Vagina (tissue), 2 donors: ENCODE measurements around the gene PNMA8C. TPM values are rescaled to one million over a fixed set of nuclear protein-coding genes. Genes with fewer than 3 reads are reported as not detected.
A peak's percentile ranks its signal among the peaks of the same experiment; 100 is the strongest.
"Not testable (repeated sequence)": the region's sequence is repeated elsewhere in the genome, so short reads cannot be mapped to it uniquely, and the experiment has no call there.

Experiments used
- DNase-seq, 2 donors: peaks; one replicate each; pipeline ENCODE4 v3.0.0-alpha.2; 2017; ENCODE audit errors: extremely low spot score in 2 of 2
- H3K27ac ChIP-seq: fragments of 200-600 bp; sonication (generic); one replicate; pipeline ENCODE4 v1.5.1; 2019
- H3K27me3 ChIP-seq: fragments of 200-600 bp; sonication (generic); one replicate; pipeline ENCODE4 v1.5.1; 2019
- H3K36me3 ChIP-seq, 2 donors: fragments of 200-600 bp; sonication (generic); one replicate each; pipeline ENCODE4 v1.5.1; 2017 to 2019
- H3K4me1 ChIP-seq: fragments of 200-600 bp; sonication (generic); one replicate; pipeline ENCODE4 v1.5.1; 2019
- H3K4me3 ChIP-seq, 2 donors: fragments of 200-600 bp; sonication (generic); 1 replicate in 1 of 2; 2 replicates in 1 of 2; pipeline ENCODE4 v1.5.1; 2016 to 2019
- H3K9me3 ChIP-seq: fragments of 200-600 bp; sonication (generic); one replicate; pipeline ENCODE4 v1.5.1; 2019
- POLR2A ChIP-seq, 2 donors: fragments of 450-650 bp; IDR thresholded peaks; one replicate each; pipeline ENCODE4 v1.6.1; 2017; ENCODE audit warnings: antibody characterized with exemption in 2 of 2, mild to moderate bottlenecking in 2 of 2, moderate library complexity in 2 of 2
- POLR2AphosphoS5 ChIP-seq, 2 donors: sonication (generic); formaldehyde crosslinking; IDR thresholded peaks; one replicate each; pipeline ENCODE4 v1.9.0; 2017; ENCODE audit warnings: antibody characterized with exemption in 2 of 2, mild to moderate bottlenecking in 2 of 2, low read depth in 1 of 2; ENCODE audit not compliant: insufficient read depth in 1 of 2
- intact Hi-C: fragments of 100-400 bp; cut with DNase I; formaldehyde crosslinking; loops from one replicate; pipeline ENCODE4 v1.15.1; 2023
- total RNA-seq: library from RNA; depleted of rRNA; stranded (reverse); fragments of >200 nt; gene quantifications from one replicate; pipeline ENCODE4 v1.2.3, GENCODE V29; 2016
- TF ChIP-seq, protein P1 (sequence below), 3 experiments: fragments of 450-650 bp in 2 of 3; fragments of 200-600 bp in 1 of 3; sonication (generic) in 1 of 3; IDR thresholded peaks; one replicate each; pipeline ENCODE4 v1.5.1; 2017 to 2019; ENCODE audit warnings: antibody characterized with exemption in 3 of 3, mild to moderate bottlenecking in 2 of 3, moderate library complexity in 2 of 3

The PNMA8C gene
- total RNA-seq, 1 donor from 2014 or later: 0.25 TPM

DNA sequence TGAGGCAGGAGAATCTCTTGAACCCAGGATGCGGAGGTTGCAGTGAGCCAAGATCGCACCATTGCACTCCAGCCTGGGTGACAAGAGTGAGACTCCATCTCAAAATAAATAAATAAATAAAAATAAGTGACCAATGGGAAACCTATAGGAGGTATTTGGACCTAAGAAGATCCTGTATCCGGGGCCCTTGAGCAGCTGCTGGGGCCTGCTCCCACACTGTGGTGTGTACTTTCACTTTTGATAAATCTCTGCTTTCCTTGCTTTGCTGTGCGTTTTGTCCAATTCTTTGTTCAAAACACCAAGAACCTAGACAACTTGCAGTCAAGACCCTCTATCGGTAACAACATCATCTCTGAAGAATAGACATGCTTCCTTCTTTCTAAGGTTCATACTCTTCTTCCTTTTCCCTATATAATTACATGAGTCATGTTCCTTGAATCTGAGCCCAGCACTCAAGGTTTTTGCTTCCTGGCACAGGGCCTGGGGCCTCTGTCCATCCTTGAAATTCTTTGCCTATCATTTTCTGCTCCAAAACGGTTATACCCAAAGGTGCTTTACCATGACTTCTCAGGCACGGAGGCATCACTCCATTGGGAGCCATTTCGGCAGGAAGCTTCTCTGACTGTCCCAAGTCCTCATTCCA lies 14.2 kb upstream of the PNMA8C start:
- TF ChIP-seq, protein P1, sequence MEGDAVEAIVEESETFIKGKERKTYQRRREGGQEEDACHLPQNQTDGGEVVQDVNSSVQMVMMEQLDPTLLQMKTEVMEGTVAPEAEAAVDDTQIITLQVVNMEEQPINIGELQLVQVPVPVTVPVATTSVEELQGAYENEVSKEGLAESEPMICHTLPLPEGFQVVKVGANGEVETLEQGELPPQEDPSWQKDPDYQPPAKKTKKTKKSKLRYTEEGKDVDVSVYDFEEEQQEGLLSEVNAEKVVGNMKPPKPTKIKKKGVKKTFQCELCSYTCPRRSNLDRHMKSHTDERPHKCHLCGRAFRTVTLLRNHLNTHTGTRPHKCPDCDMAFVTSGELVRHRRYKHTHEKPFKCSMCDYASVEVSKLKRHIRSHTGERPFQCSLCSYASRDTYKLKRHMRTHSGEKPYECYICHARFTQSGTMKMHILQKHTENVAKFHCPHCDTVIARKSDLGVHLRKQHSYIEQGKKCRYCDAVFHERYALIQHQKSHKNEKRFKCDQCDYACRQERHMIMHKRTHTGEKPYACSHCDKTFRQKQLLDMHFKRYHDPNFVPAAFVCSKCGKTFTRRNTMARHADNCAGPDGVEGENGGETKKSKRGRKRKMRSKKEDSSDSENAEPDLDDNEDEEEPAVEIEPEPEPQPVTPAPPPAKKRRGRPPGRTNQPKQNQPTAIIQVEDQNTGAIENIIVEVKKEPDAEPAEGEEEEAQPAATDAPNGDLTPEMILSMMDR (IDR thresholded peaks at IDR 0.05): no peak
- no peak for TF ChIP-seq POLR2A (IDR thresholded peaks at IDR 0.05)
- peak in 1 of 2 donors; percentile 19 for TF ChIP-seq POLR2AphosphoS5 (IDR thresholded peaks at IDR 0.05; ENCODE audit: insufficient read depth in 1 of 2, low read depth in 1 of 2)
- Histone ChIP-seq H3K27ac (no peak overlapping the region), H3K27me3 (no peaks in the 10 kb centered on the region), H3K9me3 (no peaks in the 10 kb centered on the region), H3K4me1 (peaks cover 10% of the 10 kb centered on the region), H3K36me3 (no peaks in the 10 kb centered on the region), H3K4me3 (no peak overlapping the region)
- intact Hi-C loops: no loop called here
- no peak for DNase-seq

DNA sequence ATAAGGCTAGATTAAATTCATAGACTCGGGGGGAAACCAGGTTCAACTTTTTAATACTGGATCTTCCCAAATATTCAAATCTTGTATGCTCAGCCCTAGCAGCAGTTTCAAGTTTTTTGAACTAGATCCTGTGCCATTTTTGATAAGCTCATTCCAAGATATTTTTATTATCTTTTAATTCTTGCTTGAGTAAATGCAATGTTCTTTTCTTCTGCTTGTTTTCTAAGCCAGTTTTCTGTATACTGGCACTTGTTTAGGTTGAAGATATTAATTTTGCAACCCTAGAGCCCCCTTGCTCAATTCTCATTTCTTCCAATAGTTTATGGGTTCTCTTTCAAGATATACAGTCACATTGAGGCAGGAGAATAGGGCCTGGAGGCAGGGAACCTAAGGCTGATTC lies 13.1 kb upstream of the PNMA8C start:
- peaks cover 10% of the 10 kb centered on the region for H3K4me1 ChIP-seq
- intact Hi-C loops: no loop called here
- no peaks in the 10 kb centered on the region for H3K27me3 ChIP-seq
- TF ChIP-seq POLR2A (IDR thresholded peaks at IDR 0.05): no peak
- TF ChIP-seq, protein P1 (IDR thresholded peaks at IDR 0.05): no peak
- TF ChIP-seq POLR2AphosphoS5 (IDR thresholded peaks at IDR 0.05; ENCODE audit: insufficient read depth in 1 of 2, low read depth in 1 of 2): no peak
- H3K27ac ChIP-seq: no peak overlapping the region
- no peaks in the 10 kb centered on the region for H3K9me3 ChIP-seq
- DNase-seq: no peak
- H3K36me3 ChIP-seq: no peaks in the 10 kb centered on the region
- H3K4me3 ChIP-seq: no peak overlapping the region

DNA sequence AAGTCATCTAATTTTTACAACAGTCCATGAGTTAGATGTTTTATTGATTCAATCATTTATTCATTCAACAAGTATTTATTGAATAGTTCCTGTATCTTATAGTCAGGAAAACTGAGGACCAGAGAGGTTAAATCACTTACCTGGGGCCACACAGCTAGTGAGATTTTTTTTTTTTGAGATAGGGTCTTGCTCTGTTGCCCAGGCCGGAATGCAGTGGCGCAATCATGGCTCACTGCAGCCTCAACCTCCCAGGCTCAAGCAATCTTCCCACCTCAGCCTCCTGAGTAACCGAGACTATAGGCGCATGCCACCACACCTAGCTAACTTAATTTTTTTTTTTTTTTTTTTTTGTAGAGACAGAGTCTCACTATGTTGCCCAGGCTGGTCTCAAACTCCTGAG lies 7.0 kb upstream of the PNMA8C start:
- H3K4me1 ChIP-seq, DNase-seq, H3K27ac ChIP-seq, H3K9me3 ChIP-seq, H3K4me3 ChIP-seq, intact Hi-C loops, H3K36me3 ChIP-seq, H3K27me3 ChIP-seq: not testable (repeated sequence)

DNA sequence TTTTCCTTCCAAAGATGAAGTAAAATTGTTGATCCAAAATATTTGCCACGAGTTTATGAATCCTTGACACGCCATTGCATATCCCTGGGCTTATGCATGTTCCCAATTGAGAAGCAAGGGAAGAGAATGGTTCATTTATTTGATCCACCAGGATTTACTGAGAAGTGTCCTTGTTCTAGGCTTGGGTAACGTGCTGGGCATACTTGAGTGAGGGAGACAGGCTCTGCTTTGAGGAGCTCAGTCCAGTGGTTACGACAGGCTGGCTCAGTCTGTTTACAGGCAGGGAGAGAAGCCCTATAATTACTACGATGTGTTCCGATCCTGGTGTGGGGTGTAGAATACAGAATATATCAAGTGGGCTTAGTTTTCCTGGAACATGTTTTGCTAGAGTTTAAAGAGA lies 6.3 kb upstream of the PNMA8C start:
- Histone ChIP-seq H3K27ac (no peak overlapping the region), H3K27me3 (no peaks in the 10 kb centered on the region), H3K4me3 (no peak overlapping the region), H3K4me1 (no peaks in the 10 kb centered on the region), H3K36me3 (no peaks in the 10 kb centered on the region), H3K9me3 (no peaks in the 10 kb centered on the region)
- TF ChIP-seq, protein P1 (IDR thresholded peaks at IDR 0.05): no peak
- TF ChIP-seq POLR2A (IDR thresholded peaks at IDR 0.05): no peak
- intact Hi-C loops: no loop called here
- no peak for DNase-seq

DNA sequence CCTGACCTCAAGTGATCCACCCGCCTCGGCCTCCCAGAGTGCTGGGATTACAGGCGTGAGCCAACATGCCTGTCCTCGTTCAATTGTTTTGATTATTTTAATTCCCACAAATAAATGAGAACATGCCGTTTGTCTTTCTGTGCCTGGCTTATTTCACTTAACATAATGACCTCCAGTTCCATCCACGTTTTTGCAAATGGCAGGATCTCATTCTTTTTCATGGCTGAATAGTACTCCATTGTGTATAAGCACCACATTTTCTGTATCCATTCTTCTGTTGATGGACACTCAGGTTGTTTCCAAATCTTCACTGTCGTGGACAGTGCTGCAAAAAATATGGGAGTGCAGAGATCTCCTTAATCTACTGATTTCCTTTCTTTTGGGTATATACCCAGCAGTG lies 4.7 kb upstream of the PNMA8C start:
- H3K9me3 ChIP-seq, H3K4me3 ChIP-seq, DNase-seq, H3K27me3 ChIP-seq, H3K27ac ChIP-seq, intact Hi-C loops, H3K36me3 ChIP-seq, H3K4me1 ChIP-seq: not testable (repeated sequence)

DNA sequence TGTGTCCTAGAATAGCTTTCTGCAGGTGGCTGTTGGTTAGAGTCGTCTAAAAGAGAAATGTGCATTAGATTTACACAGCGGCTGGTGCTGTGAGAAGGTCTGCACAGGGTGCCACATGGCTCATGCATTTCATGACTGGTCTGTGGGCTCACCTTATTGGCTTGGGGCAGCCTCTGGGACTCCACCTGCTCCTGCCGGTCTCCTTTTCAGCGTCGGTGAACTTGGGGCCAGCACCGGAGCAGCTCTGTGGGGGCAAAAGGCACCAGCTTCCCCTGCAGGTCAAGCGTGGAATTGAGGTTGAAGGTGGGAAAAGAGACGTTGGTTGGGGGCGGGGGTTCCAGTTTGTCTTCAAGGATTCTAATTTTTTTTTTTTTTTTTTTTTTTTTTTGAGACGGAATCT lies 3.1 kb upstream of the PNMA8C start:
- Histone ChIP-seq H3K27me3 (no peaks in the 10 kb centered on the region), H3K27ac (no peak overlapping the region), H3K4me3 (no peak overlapping the region), H3K36me3 (no peaks in the 10 kb centered on the region), H3K4me1 (peaks cover 10% of the 10 kb centered on the region), H3K9me3 (no peaks in the 10 kb centered on the region)
- TF ChIP-seq, protein P1 (IDR thresholded peaks at IDR 0.05): no peak
- TF ChIP-seq POLR2AphosphoS5 (IDR thresholded peaks at IDR 0.05; ENCODE audit: insufficient read depth in 1 of 2, low read depth in 1 of 2) (no peak), POLR2A (IDR thresholded peaks at IDR 0.05) (no peak)
- DNase-seq: no peak
- intact Hi-C loops: no loop called here
